Natural killer cell (primary cell): Measurements from ENCODE around the gene MAGED4. TPM values are rescaled to one million over a fixed set of nuclear protein-coding genes. Genes with fewer than 3 reads are reported as not detected.
"Not testable (repeated sequence)": the region's sequence is repeated elsewhere in the genome, so short reads cannot be mapped to it uniquely, and the experiment has no call there.

Experiments used
- ATAC-seq, 3 donors: fragments of 150-1000 bp in 2 of 3; fragments of 200-7000 bp in 1 of 3; cut with Tn5 transposase; 1 replicate in 1 of 3; 2 replicates in 2 of 3; pipeline ENCODE4 v1.10.0; 2021; ENCODE audit warnings: mild to moderate bottlenecking in 2 of 3, moderate library complexity in 2 of 3
- DNase-seq, 2 donors: peaks; one replicate each; pipeline versions ENCODE4 v3.0.0 to v3.0.0-alpha.2; 2013 to 2021; ENCODE audit warnings: mixed read lengths in 1 of 2
- H3K27ac ChIP-seq: one replicate; pipeline ENCODE4 v1.5.1; 2013; ENCODE audit warnings: mild to moderate bottlenecking, low read length
- H3K27me3 ChIP-seq: one replicate; pipeline ENCODE4 v1.6.1; 2013; ENCODE audit warnings: low read length; ENCODE audit not compliant: control insufficient read depth, insufficient read depth
- H3K36me3 ChIP-seq: one replicate; pipeline ENCODE4 v1.6.1; 2013; ENCODE audit warnings: low read length; ENCODE audit not compliant: control insufficient read depth, insufficient read depth
- H3K4me1 ChIP-seq: one replicate; pipeline ENCODE4 v1.6.1; 2013; ENCODE audit warnings: low read length; ENCODE audit not compliant: control insufficient read depth, insufficient read depth
- H3K4me3 ChIP-seq: one replicate; pipeline ENCODE4 v1.5.1; 2013; ENCODE audit warnings: low read length
- H3K9me3 ChIP-seq: one replicate; pipeline ENCODE4 v1.6.1; 2013; ENCODE audit warnings: low read length; ENCODE audit not compliant: control insufficient read depth, insufficient read depth
- H3K27ac Mint-ChIP-seq, 2 donors: one replicate each; pipeline ENCODE4 v1.8.0; 2022; ENCODE audit warnings: mild to moderate bottlenecking in 2 of 2, mixed read lengths in 2 of 2, moderate library complexity in 1 of 2
- H3K27me3 Mint-ChIP-seq, 2 donors: one replicate each; pipeline ENCODE4 v1.8.0; 2022; ENCODE audit warnings: low read depth in 2 of 2, mixed read lengths in 2 of 2
- H3K36me3 Mint-ChIP-seq: one replicate; pipeline ENCODE4 v1.8.0; 2022; ENCODE audit warnings: mixed read lengths
- H3K4me1 Mint-ChIP-seq, 2 donors: one replicate each; pipeline ENCODE4 v1.8.0; 2022; ENCODE audit warnings: mixed read lengths in 2 of 2
- H3K4me3 Mint-ChIP-seq: one replicate; pipeline ENCODE4 v1.8.0; 2022; ENCODE audit warnings: mild to moderate bottlenecking, moderate library complexity, mixed read lengths
- H3K9me3 Mint-ChIP-seq, 2 donors: one replicate each; pipeline ENCODE4 v1.8.0; 2022; ENCODE audit warnings: mixed read lengths in 2 of 2
- CTCF ChIP-seq: fragments of 200-600 bp; IDR thresholded peaks from one replicate; pipeline ENCODE4 v1.8.0; 2022; ENCODE audit warnings: antibody characterized with exemption
- WGBS: methylation state at CpG from one replicate; pipeline ENCODE4 v1.1.7; 2013; ENCODE audit warnings: missing lambda C conversion rate; ENCODE audit not compliant: insufficient coverage; 5-methylcytosine and 5-hydroxymethylcytosine counted together
- intact Hi-C: fragments of 100-400 bp; cut with micrococcal nuclease; formaldehyde crosslinking; loops from one replicate; pipeline ENCODE4 v1.14.2; 2022
- total RNA-seq, 4 donors: library from RNA; stranded (reverse); fragments of 120-200 nt in 1 of 4; gene quantifications; one replicate each; pipeline versions ENCODE4 v1.2.3 to v1.2.4, GENCODE V29; 2013 to 2022

MAGED4 gene
- total RNA-seq, 3 donors from 2014 or later (not counting 1 experiment from before 2014, with no cell fraction given): 0.43 TPM; not detected in 2

DNA sequence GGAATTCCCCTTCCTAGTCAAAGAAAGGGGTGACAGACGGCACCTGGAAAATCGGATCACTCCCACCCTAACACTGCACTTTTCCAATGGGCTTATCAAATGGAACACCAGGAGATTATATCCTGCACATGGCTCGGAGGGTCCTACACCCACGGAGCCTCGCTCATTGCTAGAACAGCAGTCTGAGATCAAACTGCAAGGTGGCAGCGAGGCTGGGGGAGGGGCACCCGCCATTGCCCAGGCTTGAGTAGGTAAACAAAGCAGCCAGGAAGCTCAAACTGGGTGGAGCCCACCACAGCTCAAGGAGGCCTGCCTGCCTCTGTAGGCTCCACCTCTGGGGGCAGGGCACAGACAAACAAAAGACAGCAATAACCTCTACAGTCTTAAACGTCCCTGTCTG is 24.5 kb upstream of the MAGED4 start:
- H3K9me3 Mint-ChIP-seq, H3K4me3 ChIP-seq, H3K27ac Mint-ChIP-seq, ATAC-seq, H3K9me3 ChIP-seq, H3K4me1 Mint-ChIP-seq, H3K27ac ChIP-seq, intact Hi-C loops, H3K4me3 Mint-ChIP-seq, H3K4me1 ChIP-seq, DNase-seq, H3K27me3 ChIP-seq, H3K36me3 Mint-ChIP-seq, H3K36me3 ChIP-seq: not testable (repeated sequence)
- 82% methylated on average over 7 of the region's 8 CpGs for WGBS
- H3K27me3 Mint-ChIP-seq: peaks cover 3 to 17% of the 10 kb centered on the region in 2 donors

GRCh38 chrX:52166840-52167239 is 17.8 kb upstream of the MAGED4 start:
- Mint-ChIP-seq H3K27ac (no peak overlapping the region), H3K4me3 (no peak overlapping the region), H3K9me3 (no peaks in the 10 kb centered on the region), H3K36me3 (no peaks in the 10 kb centered on the region), H3K27me3 (peaks cover 10 to 14% of the 10 kb centered on the region in 2 donors), H3K4me1 (no peaks in the 10 kb centered on the region)
- ATAC-seq: no peak
- no peak for DNase-seq
- Histone ChIP-seq H3K4me3 (no peak overlapping the region), H3K4me1 (no peaks in the 10 kb centered on the region), H3K27ac (no peak overlapping the region), H3K9me3 (no peaks in the 10 kb centered on the region), H3K36me3 (no peaks in the 10 kb centered on the region), H3K27me3 (no peaks in the 10 kb centered on the region)
- no peak for TF ChIP-seq CTCF
- intact Hi-C loops: no loop called here

DNA sequence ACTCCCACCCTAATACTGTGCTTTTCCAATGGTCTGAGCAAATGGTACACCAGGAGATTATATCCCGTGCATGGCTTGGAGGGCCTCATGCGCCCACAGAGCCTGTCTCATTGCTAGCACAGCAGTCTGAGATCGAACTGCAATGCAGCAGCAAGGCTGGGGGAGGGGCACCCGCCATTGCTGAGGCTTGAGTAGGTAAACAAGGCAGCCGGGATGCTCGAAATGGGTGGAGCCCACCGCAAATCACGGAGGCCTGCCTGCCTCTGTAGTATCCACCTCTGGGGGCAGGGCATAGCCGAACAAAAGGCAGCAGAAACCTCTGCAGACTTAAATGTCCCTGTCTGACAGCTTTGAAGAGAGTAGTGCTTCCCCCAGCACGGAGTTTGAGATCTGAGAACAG is 13.6 kb upstream of the MAGED4 start:
- H3K4me1 Mint-ChIP-seq, H3K36me3 ChIP-seq, H3K9me3 Mint-ChIP-seq, H3K27ac ChIP-seq, H3K9me3 ChIP-seq, ATAC-seq, H3K4me3 Mint-ChIP-seq, H3K27me3 ChIP-seq, H3K27ac Mint-ChIP-seq, H3K4me1 ChIP-seq, H3K4me3 ChIP-seq, intact Hi-C loops, DNase-seq, H3K36me3 Mint-ChIP-seq: not testable (repeated sequence)
- peaks cover 10 to 14% of the 10 kb centered on the region in 2 donors for H3K27me3 Mint-ChIP-seq
- 88% methylated on average over 10 of the region's 10 CpGs for WGBS

DNA sequence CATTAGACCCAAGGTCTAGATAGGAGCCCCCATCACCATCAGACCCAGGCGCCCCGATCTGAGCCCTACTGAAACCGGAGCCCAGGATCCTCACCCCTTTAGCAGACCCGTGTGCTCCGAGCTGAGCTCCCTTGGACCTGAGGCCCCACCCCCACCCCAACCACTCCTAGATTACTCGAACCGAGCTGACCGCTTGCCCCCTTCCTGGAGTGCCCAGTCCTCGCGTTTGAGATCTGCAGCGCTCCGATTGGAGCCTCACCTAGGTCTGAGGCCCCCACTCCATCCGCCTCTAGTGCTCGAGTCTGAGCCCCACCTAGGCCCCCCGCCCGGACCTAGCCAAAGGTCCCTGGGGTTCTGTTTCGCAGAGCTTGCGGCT is 378 bp downstream of the MAGED4 start:
- H3K4me3 ChIP-seq, ATAC-seq, H3K4me1 Mint-ChIP-seq, H3K36me3 Mint-ChIP-seq, H3K27ac Mint-ChIP-seq, intact Hi-C loops, H3K4me3 Mint-ChIP-seq, H3K27me3 Mint-ChIP-seq, H3K36me3 ChIP-seq, H3K9me3 ChIP-seq, H3K27me3 ChIP-seq, H3K4me1 ChIP-seq, H3K9me3 Mint-ChIP-seq, H3K27ac ChIP-seq, DNase-seq: not testable (repeated sequence)
- no CpG with 5 or more reads among the region's 18 CpGs for WGBS

DNA sequence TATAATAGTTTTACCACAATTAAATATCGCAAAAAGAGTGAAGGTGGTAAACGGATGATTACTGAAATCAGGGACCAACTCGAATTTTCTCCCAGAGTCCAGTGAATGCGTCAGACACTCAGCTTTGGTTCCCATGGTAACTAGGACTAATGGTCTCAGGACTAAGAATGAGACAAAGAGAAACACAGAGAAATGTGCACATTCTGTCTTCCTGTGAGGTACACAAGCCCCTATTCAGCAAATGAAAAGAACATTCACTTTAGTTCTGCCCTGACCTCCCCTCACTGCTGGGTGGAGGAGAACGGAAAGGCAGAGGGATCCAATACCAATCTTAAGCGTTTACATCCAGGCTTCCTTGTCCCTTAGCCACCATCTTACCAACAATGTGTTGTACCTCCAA is 26.7 kb downstream of the MAGED4 start:
- H3K36me3 ChIP-seq, H3K36me3 Mint-ChIP-seq, H3K4me1 Mint-ChIP-seq, H3K4me1 ChIP-seq, H3K9me3 ChIP-seq, intact Hi-C loops, H3K27ac ChIP-seq, H3K4me3 ChIP-seq, H3K27ac Mint-ChIP-seq, H3K4me3 Mint-ChIP-seq, H3K9me3 Mint-ChIP-seq, DNase-seq, H3K27me3 ChIP-seq, ATAC-seq: not testable (repeated sequence)
- WGBS: no CpG with 5 or more reads among the region's 6 CpGs
- peaks cover 9 to 15% of the 10 kb centered on the region in 2 donors for H3K27me3 Mint-ChIP-seq
